ENCODE data around the gene INHBC.

INHBC gene

GRCh38 chr12:57434517-57435223 lies at the start of gene INHBC:
Gene INHBC, plus strand, starts transcription at chr12:57434784. Its CDS starts 103 bp downstream, at chr12:57434887.
- peaks cover 0 to 4% (median 3%) of the 10 kb centered on the region in 4 donors for H3K4me1 ChIP-seq
- TF ChIP-seq CTCF (IDR thresholded peaks at IDR 0.05): no peak
- H3K9me3 ChIP-seq: no peaks in the 10 kb centered on the region
- H3K27me3 ChIP-seq: no peaks in the 10 kb centered on the region
- H3K36me3 ChIP-seq: no peaks in the 10 kb centered on the region
- DNase-seq: no peak
- intact Hi-C loops (cut with DNase I; ENCODE audit: low total_unique reads): no loop called here
- H3K27ac ChIP-seq: no peak within 1 kb of the TSS
- no peak within 1 kb of the TSS for H3K4me3 ChIP-seq

GRCh38 chr12:57385586-57385985 lies 49.0 kb upstream of the INHBC start:
- Histone ChIP-seq H3K4me3 (no peak overlapping the region), H3K27ac (no peak overlapping the region), H3K27me3 (no peaks in the 10 kb centered on the region), H3K9me3 (no peaks in the 10 kb centered on the region), H3K36me3 (peaks cover 0 to 19% (median 11%) of the 10 kb centered on the region in 3 donors), H3K4me1 (peaks cover 0 to 8% (median 0%) of the 10 kb centered on the region in 4 donors)
- TF ChIP-seq CTCF (IDR thresholded peaks at IDR 0.05): no peak
- intact Hi-C loops (cut with DNase I; ENCODE audit: low total_unique reads): no loop called here
- DNase-seq: no peak

GRCh38 chr12:57386187-57386720 lies 48.3 kb upstream of the INHBC start:
- no peak for TF ChIP-seq CTCF (IDR thresholded peaks at IDR 0.05)
- Histone ChIP-seq H3K27me3 (no peaks in the 10 kb centered on the region), H3K9me3 (no peaks in the 10 kb centered on the region), H3K36me3 (peaks cover 0 to 15% (median 10%) of the 10 kb centered on the region in 3 donors), H3K27ac (no peak overlapping the region), H3K4me3 (no peak overlapping the region), H3K4me1 (peaks cover 0 to 8% (median 0%) of the 10 kb centered on the region in 4 donors)
- DNase-seq: no peak
- intact Hi-C loops (cut with DNase I; ENCODE audit: low total_unique reads): no loop called here

GRCh38 chr12:57388425-57388824 lies 46.2 kb upstream of the INHBC start:
- no peak for DNase-seq
- H3K4me1 ChIP-seq: peaks cover 0 to 8% (median 0%) of the 10 kb centered on the region in 4 donors
- H3K9me3 ChIP-seq: no peaks in the 10 kb centered on the region
- intact Hi-C loops (cut with DNase I; ENCODE audit: low total_unique reads): no loop called here
- H3K27ac ChIP-seq: no peak overlapping the region
- H3K4me3 ChIP-seq: no peak overlapping the region
- TF ChIP-seq CTCF (IDR thresholded peaks at IDR 0.05): no peak
- H3K36me3 ChIP-seq: peaks cover 3 to 16% (median 6%) of the 10 kb centered on the region in 3 donors
- H3K27me3 ChIP-seq: no peaks in the 10 kb centered on the region

GRCh38 chr12:57389033-57389432 lies 45.6 kb upstream of the INHBC start:
- Histone ChIP-seq H3K27ac (no peak overlapping the region), H3K4me1 (peaks cover 0 to 8% (median 0%) of the 10 kb centered on the region in 4 donors), H3K27me3 (no peaks in the 10 kb centered on the region), H3K36me3 (peaks cover 6 to 21% (median 9%) of the 10 kb centered on the region in 3 donors), H3K9me3 (no peaks in the 10 kb centered on the region), H3K4me3 (no peak overlapping the region)
- DNase-seq: no peak
- TF ChIP-seq CTCF (IDR thresholded peaks at IDR 0.05): no peak
- intact Hi-C loops (cut with DNase I; ENCODE audit: low total_unique reads): no loop called here

Data from tibial artery (tissue), 4 donors.